Left ventricle myocardium inferior (tissue), 1 donor: Measurements from ENCODE around the gene PSAT1. TPM values are rescaled to one million over a fixed set of nuclear protein-coding genes. Genes with fewer than 3 reads are reported as not detected.

ENCODE experiments used
- DNase-seq: peaks from one replicate; pipeline ENCODE4 v3.0.0-alpha.2; 2020
- H3K27ac ChIP-seq: fragments of 200-600 bp; replicated peaks from 2 replicates; pipeline ENCODE4 v1.8.0; 2021
- H3K27me3 ChIP-seq: fragments of 200-600 bp; 2 replicates; pipeline ENCODE4 v1.8.0; 2021; ENCODE audit warnings: low read depth
- H3K36me3 ChIP-seq: fragments of 200-600 bp; 2 replicates; pipeline ENCODE4 v1.8.0; 2021
- H3K4me1 ChIP-seq: fragments of 200-600 bp; 2 replicates; pipeline ENCODE4 v1.8.0; 2021
- H3K4me3 ChIP-seq: fragments of 200-600 bp; 2 replicates; pipeline ENCODE4 v1.8.0; 2021; ENCODE audit warnings: mild to moderate bottlenecking, moderate library complexity
- H3K9me3 ChIP-seq: fragments of 200-600 bp; replicated peaks from 2 replicates; pipeline ENCODE4 v1.8.0; 2021
- intact Hi-C: fragments of 100-400 bp; cut with micrococcal nuclease; formaldehyde crosslinking; loops from one replicate; pipeline ENCODE4 v1.11.0; 2022
- total RNA-seq: library from RNA; stranded (reverse); fragmentation: NEBNext Ultra II Directional; extraction: Animal tissue kit (Norgen Biotek cat#: 25700); gene quantifications from one replicate; pipeline ENCODE4 v1.2.1, GENCODE V29; 2021
- TF ChIP-seq, protein P1 (sequence below): fragments of 200-600 bp; IDR thresholded peaks from 2 replicates; pipeline ENCODE4 v1.8.0; 2021; ENCODE audit warnings: antibody characterized with exemption, mild to moderate bottlenecking, borderline replicate concordance
- donor health status: DM: no; HTN: yes; CAD: no; lungs with severe emphysema.

PSAT1 gene
- total RNA-seq, 1 donor from 2014 or later = 0.77 TPM

DNA sequence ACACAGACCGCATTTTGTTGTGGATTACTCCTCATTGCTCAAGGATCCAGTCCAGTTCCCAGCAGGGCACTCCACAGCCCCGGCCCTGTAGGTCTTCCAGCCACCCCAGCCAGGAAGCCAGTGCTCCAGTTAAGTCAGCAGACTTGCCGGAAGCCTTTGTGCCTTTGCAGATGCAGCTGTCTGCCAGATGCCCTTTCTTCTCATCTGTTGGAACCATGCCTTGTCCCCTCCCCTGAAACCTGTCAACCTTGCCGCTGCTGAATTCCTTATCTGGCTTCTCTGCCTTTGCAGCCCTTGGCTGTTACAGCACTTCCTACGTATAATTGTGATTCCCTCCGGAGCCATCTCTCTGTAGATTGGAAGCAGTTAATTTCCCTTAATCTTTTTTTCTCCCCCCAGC lies 28.4 kb downstream of the PSAT1 start:
- no peak for DNase-seq

DNA sequence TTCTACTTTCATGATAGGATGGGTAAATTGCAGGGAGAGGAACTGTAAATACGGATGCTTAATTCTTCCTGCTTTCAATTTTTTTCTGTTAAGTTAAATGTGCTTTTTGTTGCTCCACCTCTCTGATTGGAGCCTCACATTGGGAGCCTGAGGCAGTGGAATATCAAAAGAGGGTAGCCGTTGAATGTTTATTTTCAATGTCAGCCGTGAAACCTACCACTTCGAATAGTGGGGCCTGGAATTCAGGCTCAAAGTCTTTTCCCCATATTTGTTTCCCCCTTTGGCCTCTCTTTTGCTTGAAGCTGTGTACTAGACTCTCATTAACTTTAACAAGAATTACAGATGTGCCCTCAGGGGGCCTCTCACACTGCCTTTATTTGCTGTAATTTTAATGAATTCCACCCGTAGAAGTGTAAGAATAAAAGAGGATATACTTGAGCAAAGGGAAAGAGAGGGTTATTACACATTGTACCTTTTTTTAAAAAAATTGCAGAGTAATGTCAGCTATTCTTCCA lies 29.0 kb downstream of the PSAT1 start:
- H3K27me3 ChIP-seq = no peaks in the 10 kb centered on the region
- TF ChIP-seq, protein P1, sequence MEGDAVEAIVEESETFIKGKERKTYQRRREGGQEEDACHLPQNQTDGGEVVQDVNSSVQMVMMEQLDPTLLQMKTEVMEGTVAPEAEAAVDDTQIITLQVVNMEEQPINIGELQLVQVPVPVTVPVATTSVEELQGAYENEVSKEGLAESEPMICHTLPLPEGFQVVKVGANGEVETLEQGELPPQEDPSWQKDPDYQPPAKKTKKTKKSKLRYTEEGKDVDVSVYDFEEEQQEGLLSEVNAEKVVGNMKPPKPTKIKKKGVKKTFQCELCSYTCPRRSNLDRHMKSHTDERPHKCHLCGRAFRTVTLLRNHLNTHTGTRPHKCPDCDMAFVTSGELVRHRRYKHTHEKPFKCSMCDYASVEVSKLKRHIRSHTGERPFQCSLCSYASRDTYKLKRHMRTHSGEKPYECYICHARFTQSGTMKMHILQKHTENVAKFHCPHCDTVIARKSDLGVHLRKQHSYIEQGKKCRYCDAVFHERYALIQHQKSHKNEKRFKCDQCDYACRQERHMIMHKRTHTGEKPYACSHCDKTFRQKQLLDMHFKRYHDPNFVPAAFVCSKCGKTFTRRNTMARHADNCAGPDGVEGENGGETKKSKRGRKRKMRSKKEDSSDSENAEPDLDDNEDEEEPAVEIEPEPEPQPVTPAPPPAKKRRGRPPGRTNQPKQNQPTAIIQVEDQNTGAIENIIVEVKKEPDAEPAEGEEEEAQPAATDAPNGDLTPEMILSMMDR = no peak
- no peaks in the 10 kb centered on the region for H3K36me3 ChIP-seq
- H3K4me1 ChIP-seq = peaks cover 7% of the 10 kb centered on the region
- DNase-seq = no peak
- H3K4me3 ChIP-seq = no peak overlapping the region
- H3K9me3 ChIP-seq = no peaks in the 10 kb centered on the region
- intact Hi-C loops = no loop called here
- no peak overlapping the region for H3K27ac ChIP-seq

More for the DNA sequence above, 28.4 kb downstream of the PSAT1 start:
- Histone ChIP-seq H3K27ac (no peak overlapping the region), H3K36me3 (no peaks in the 10 kb centered on the region), H3K27me3 (no peaks in the 10 kb centered on the region), H3K4me1 (peaks cover 7% of the 10 kb centered on the region), H3K4me3 (no peak overlapping the region), H3K9me3 (no peaks in the 10 kb centered on the region)
- TF ChIP-seq, protein P1 = no peak
- intact Hi-C loops = no loop called here

DNA sequence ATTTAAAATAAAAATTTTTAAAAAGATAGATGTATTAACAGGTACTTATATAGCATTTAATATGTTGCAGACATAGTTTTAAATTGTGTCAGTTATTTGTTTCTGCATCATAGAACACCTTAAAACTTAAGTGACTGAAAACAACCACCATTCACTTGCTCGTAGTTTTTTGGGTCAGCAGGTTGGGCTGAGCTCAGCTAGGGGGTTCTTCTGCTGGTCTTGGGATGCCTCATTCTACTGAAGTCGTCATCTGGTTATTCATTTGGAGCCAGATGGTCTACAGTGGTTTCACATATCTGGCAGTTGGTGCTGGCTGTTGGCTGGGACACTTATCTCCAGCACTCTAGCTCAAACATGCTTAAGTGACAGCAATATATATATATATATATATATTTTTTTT lies 29.6 kb downstream of the PSAT1 start:
- TF ChIP-seq, protein P1 = no peak
- intact Hi-C loops = no loop called here
- Histone ChIP-seq H3K27ac (no peak overlapping the region), H3K4me1 (peaks cover 7% of the 10 kb centered on the region), H3K27me3 (no peaks in the 10 kb centered on the region), H3K9me3 (no peaks in the 10 kb centered on the region), H3K4me3 (no peak overlapping the region), H3K36me3 (no peaks in the 10 kb centered on the region)
- DNase-seq = no peak

DNA sequence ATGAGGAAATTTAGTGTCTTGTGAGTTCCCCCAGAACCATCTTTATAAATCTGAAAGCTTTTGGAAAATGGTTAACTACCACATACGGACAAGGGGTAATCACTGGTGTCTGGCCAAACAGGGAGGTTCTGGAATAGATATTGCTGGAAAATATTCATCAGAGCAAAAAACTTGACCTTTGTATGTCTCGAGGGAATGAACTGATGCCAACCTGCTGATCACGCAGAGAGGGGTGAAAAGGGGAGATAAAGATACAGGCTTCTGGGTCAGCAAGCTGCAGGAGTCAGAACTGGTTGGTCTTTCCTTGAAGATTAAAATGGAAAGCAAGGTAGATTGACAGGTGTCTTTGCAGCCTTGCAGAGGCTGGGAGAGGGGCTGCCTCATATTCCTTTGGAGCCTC lies 35.5 kb downstream of the PSAT1 start:
- H3K9me3 ChIP-seq = no peaks in the 10 kb centered on the region
- intact Hi-C loops = no loop called here
- no peak overlapping the region for H3K27ac ChIP-seq
- no peaks in the 10 kb centered on the region for H3K27me3 ChIP-seq
- TF ChIP-seq, protein P1 = no peak
- no peaks in the 10 kb centered on the region for H3K4me1 ChIP-seq
- no peaks in the 10 kb centered on the region for H3K36me3 ChIP-seq
- no peak overlapping the region for H3K4me3 ChIP-seq
- DNase-seq = no peak

DNA sequence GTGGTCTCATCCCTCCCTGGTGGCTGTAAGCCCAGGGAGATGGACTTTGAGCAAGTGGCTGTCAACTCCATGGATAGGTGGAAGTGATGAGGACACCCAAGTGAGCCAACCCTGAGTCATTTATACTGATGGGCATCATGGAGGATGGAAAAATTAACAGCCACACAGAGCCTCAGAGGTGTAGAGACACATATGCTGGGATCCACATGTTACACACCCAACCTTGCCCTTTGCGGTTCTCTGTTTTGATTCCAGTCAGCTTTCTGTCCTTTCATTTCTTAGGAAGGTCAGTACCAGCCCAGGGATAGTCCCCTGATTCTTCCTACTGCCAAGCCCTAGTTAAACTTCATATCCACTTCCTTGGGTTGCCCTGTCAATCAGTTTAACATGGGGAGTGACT lies 51.9 kb downstream of the PSAT1 start:
- H3K27ac ChIP-seq = no peak overlapping the region
- no peaks in the 10 kb centered on the region for H3K9me3 ChIP-seq
- intact Hi-C loops = no loop called here
- TF ChIP-seq, protein P1 = no peak
- no peaks in the 10 kb centered on the region for H3K36me3 ChIP-seq
- no peaks in the 10 kb centered on the region for H3K4me1 ChIP-seq
- no peak overlapping the region for H3K4me3 ChIP-seq
- H3K27me3 ChIP-seq = no peaks in the 10 kb centered on the region
- no peak for DNase-seq
